HG02623 (cell line): ENCODE measurements around the gene PRKCE.

Source experiments
- ATAC-seq: cut with Tn5 transposase; IDR thresholded peaks from one replicate; pipeline ENCODE4 v1.9.1; 2021; ENCODE audit warnings: moderate library complexity; ENCODE audit not compliant: unreplicated experiment

The PRKCE gene

DNA sequence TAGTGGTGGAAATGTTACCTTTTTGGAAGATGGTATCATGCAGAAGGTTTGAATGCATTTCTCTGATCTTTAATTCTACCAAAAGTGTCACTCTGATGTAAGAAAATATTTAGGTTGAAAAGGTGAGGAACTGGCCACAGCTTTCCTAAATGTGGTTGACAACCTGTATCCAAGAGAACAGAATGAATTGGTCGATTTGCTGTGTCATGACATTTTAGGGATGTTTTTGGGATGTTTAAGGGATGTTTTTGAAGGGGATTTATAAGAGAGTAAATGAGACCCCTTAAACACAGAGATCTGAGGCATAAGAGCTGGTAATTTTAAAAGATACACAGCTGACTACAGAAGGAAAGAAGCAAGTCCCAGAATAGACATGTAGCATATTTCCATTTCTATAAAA, 375.0 kb downstream of the PRKCE start:
- no peak for ATAC-seq

DNA sequence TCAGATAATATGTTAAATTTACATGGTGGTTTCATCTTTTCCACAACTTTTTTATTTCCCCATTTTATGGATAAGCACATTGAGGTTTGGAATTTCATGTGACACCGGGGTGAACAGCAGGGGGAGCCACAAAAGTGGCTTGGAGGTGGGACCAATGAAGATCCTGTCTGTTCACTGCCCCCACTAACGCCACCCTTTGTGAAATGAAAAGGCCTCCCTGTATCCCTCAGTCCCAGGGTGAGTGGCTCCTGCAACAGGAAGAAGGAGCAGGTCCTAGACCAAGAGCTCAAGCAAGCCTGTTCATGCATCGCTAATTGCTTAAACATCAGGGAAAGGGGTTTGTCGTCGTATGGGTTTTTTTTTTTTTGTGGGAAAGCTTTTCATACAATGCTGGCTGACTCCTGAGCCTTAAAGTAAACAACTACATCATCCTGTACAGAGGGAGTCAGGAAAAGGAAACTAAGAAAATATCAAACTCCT, 377.9 kb downstream of the PRKCE start:
- ATAC-seq, result no peak

GRCh38 chr2:46030330-46030729, 378.9 kb downstream of the PRKCE start:
- no peak for ATAC-seq

DNA sequence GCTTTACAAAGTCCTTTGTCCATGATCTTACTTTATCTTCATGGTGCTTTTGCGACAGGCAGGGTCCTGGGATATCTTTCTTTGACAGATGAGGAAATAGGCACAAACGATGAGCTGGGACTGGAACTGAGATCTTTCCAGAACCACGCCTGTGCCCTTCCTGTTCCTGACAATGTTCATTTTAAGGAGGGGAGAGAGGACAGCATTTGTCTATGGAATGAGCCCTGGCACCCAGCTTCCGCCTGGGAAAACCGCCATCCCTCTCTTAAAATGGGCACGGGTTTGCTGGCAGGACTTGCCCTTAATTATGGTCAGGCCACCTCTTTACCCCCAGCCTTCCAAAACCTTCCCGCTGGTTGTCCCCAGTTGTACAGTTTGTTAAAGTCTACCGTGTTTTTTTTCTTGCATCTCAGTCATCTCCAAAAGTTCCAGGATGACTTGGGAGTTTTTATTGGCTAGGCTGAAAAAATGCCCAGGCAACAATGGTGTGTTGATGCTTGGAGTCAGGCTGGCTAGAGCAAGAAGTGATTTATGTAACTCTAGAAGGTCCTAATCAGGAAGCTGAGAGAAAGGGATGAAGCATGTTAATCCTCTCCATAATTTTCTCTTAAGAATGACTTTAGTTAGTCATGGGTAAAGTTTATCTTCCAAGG, 380.8 kb downstream of the PRKCE start:
- ATAC-seq, result no peak

GRCh38 chr2:46032996-46033395, 381.5 kb downstream of the PRKCE start:
- ATAC-seq, result no peak

GRCh38 chr2:46034535-46034934, 383.1 kb downstream of the PRKCE start:
- no peak for ATAC-seq

GRCh38 chr2:46036929-46037328, 385.5 kb downstream of the PRKCE start:
- ATAC-seq, result no peak

- no peak for ATAC-seq
Measured at GRCh38 chr2:46039543-46040303, 388.2 kb downstream of the PRKCE start.

GRCh38 chr2:46040563-46041155, 389.2 kb downstream of the PRKCE start:
- no peak for ATAC-seq

GRCh38 chr2:46041434-46041833, 390.0 kb downstream of the PRKCE start:
- no peak for ATAC-seq

GRCh38 chr2:46042207-46042637, 390.7 kb downstream of the PRKCE start:
- no peak for ATAC-seq

- ATAC-seq, result no peak
Measured at GRCh38 chr2:46042711-46043110, 391.2 kb downstream of the PRKCE start.

DNA sequence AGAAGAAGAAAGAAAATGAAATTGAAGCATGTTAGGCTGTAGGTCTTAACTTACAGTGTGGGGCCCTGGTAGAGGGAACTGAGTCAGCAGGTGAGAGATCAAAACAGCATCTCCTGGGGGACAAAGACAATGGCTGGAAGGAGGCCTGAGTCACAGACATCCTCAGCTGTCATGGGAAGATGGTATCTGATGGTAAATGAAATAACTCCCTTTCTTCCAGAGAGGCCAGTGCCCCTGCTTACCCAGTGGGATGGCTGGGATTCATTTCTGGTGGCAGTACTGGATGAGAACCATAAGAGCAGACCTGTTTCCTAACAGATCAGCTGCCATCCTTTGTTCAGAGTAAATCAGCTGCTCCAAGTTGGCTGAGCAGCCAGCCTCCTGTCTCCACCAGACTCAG, 394.4 kb downstream of the PRKCE start:
- ATAC-seq, result no peak

GRCh38 chr2:46047290-46047689, 395.8 kb downstream of the PRKCE start:
- no peak for ATAC-seq

DNA sequence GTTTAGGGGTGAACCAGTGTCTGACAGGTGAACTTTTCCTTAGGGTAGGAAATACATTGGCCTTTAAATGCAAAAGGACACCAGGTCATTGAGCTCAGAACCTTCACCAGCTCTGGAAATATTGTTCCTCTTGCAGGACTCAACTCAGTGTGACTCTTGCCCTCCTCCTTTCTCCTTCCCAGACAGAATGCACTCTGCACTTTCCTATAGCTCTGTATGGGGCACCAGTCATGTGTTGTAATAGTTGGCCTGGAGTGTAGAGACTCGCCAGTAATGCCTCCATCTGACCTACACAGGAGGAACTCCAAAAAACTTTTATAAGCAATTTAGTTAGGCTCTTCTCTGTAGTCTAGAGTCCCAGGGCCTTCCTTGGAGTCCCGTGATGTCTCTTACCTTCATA, 397.2 kb downstream of the PRKCE start:
- no peak for ATAC-seq

- no peak for ATAC-seq
Measured at GRCh38 chr2:46050027-46050426, 398.6 kb downstream of the PRKCE start.

DNA sequence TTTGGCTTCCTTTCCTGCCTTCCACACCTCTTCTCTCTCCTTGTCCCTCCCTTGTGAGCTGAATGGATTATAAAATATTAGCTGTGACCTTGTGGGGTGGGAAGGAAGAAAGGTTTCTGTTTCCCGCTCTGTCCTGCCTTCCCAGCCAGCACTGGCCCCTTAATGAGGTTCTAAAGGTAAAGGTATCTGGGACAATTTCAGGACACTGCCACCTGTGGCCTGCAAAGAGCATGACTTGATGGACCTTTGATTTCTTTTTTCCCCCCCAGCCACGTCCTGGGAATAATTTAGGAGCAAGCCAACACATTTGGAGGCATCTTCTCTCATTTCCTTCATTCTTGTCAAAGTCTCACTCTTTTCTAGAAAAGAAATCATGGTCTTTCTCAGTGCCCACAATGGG, 399.0 kb downstream of the PRKCE start:
- ATAC-seq, result no peak

- ATAC-seq, result no peak
Measured at GRCh38 chr2:46051085-46051484, 399.6 kb downstream of the PRKCE start.

DNA sequence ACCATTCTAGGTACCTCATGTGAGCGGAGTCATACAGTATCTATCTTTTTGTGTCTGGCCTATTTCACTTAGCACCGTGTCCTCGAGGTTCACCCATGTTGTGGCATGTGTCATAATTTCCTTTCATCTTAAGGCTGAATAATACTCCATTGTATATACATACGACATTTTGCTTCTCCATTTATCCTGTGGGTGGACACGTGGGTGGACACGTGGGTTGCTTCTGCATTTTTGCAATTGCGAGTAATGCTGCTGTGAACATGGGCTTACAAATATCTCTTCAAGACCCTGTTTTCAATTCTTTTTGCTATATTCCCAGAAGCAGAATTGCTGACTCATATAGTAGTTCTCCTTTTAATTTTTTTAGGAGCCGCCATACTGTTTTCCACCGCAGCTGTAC, 402.1 kb downstream of the PRKCE start:
- ATAC-seq, result no peak

GRCh38 chr2:46056541-46056940, 405.1 kb downstream of the PRKCE start:
- ATAC-seq, result no peak

DNA sequence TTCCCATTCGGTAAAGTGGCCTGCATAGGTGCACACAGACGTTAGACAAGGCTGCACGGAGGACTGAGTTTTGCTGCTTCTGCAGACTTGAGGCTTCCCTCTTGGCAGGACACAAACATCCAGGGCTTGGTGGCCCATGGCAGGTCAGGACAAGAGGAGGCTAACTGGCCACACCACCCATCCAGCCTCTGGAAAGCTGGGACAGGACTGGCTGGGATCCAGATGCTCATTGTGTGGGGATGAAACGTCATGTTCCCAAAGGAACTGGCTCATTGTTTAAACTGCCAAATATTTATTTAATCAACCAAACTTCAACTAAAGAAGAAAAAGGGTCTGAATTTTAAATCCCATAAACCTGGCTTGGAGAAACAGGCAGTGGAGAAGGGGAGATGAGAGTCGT, 406.7 kb downstream of the PRKCE start:
- no peak for ATAC-seq
